ENCODE measurements around the gene MRPL16. TPM values are rescaled to one million over a fixed set of nuclear protein-coding genes. Genes with fewer than 3 reads are reported as not detected.
A peak's percentile ranks its signal among the peaks of the same experiment; 100 is the strongest.

Gene MRPL16
- total and polyA plus RNA-seq, 5 experiments from 2014 or later, result 44.4 to 93.0 (median 68.4) TPM

DNA sequence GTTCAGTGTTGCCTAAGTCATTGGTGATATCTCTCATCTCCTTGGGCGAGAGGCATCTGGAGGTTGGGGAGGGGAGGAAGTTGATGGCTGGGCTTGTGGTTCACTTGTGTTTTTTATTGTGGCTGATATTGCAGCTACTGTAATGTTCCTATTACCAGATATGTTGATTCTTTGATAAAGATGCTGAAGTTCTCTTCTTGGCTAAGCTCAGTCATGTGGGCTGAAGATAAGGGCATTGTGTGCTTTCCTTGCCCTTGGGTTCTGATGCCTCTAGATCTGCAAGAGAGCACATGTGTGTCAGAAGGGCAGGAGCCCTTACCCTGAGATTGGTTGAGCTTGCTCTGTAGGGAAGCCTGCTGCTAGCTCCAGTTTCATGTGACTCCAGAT is 43.4 kb downstream of the MRPL16 start:
- Mint-ChIP-seq H3K9me3 (no peaks in the 10 kb centered on the region), H3K27me3 (no peaks in the 10 kb centered on the region), H3K4me3 (peak overlapping the region in 7 of 10 donors; percentile 18 to 62 (median 43)), H3K36me3 (no peaks in the 10 kb centered on the region), H3K27ac (peak overlapping the region in 8 of 10 donors; percentile 2 to 80 (median 21)), H3K4me1 (peaks cover 12 to 22% (median 16%) of the 10 kb centered on the region in 4 donors)
- ATAC-seq (peak; percentile 39 to 76), DNase-seq (peak in 3 of 10 donors; percentile 17 to 34 (median 33))
- POLR2A ChIA-PET, result interaction anchor here (0.7 to 2.9 kb wide), 2 partner anchors 11 to 18 kb away, joined by 3 to 13 read pairs; partner anchors contain the start of gene STX3

DNA sequence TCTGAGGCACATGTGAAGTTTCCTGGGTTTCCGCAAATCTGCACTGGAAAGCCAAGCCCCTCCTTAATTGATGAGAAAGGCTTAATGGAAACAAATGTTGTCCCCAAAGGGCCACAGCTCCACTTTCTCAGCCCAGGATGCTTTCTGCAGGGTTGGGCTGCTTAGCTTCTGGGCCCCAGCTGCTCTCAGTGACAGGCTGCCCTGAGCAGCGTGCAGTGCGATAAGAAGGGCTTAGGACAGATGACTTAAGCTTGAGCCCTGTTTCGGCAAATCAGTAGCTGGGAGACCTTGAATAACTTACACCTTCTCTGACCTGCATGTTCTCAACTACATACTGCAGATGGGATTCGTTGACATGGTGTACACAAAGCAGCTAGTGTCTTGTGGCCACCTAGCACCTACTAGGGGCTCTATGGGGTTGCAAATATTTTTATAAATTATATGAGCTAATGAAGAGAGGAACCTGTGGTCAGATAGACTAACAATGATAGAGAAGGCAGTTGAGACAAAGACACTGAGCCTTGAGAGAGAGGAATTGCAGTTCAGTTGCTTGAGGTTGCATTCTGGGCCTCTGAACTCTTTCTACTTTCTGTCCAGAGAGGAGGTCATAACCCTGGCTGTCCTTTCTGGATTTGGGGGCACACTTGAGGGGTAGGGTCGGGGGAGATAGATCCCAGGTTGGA is 43.9 kb downstream of the MRPL16 start:
- no peaks in the 10 kb centered on the region for H3K9me3 Mint-ChIP-seq
- H3K27me3 Mint-ChIP-seq, result no peaks in the 10 kb centered on the region
- ATAC-seq (no peak), DNase-seq (no peak)
- no peaks in the 10 kb centered on the region for H3K36me3 Mint-ChIP-seq
- peak overlapping the region in 7 of 10 donors; percentile 2 to 80 (median 30) for H3K27ac Mint-ChIP-seq
- H3K4me1 Mint-ChIP-seq, result peaks cover 6 to 17% (median 11%) of the 10 kb centered on the region in 4 donors
- peak overlapping the region in 9 of 10 donors; percentile 15 to 62 (median 43) for H3K4me3 Mint-ChIP-seq
- POLR2A ChIA-PET, result interaction anchor here (0.7 to 2.9 kb wide), 2 partner anchors 11 to 19 kb away, joined by 3 to 13 read pairs; partner anchors contain the start of gene STX3

DNA sequence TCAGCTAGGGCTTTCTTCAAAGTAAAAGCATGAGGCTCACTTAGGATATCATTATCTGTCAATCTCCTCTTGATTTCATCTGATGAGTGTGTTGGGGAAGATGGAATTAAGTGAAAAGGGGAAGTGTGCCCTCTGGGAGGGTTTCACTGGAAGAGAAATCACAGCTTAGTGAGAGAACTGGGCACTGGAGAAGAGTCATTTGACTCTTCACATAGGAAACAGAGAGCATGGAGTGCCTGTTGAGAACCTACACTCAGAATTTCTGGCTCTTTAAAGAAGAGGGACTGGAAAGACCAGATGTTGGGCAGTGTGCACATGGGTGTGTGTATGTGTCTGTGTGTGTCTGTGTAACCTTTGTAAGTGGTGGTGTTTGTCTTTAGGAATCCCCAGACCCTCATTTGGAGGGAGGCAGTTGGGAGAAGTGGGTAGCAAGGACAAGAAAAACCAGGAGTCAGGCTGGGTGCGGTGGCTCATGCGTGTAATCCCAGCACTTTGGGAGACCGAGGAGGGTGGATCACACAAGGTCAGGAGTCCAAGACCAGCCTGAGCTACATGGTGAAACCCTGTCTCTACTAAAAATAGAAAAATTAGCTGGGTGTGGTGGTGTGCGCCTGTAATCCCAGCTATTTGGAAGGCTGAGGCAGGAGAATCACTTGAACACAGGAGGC is 45.4 kb downstream of the MRPL16 start:
- Mint-ChIP-seq H3K4me3 (peak overlapping the region in 1 of 10 donors; percentile 3), H3K27ac (peak overlapping the region in 1 of 10 donors; percentile 58), H3K27me3 (no peaks in the 10 kb centered on the region), H3K4me1 (peaks cover 2 to 6% (median 6%) of the 10 kb centered on the region in 4 donors), H3K36me3 (no peaks in the 10 kb centered on the region), H3K9me3 (no peaks in the 10 kb centered on the region)
- DNase-seq (no peak), ATAC-seq (no peak)
- POLR2A ChIA-PET, result no interaction called here

DNA sequence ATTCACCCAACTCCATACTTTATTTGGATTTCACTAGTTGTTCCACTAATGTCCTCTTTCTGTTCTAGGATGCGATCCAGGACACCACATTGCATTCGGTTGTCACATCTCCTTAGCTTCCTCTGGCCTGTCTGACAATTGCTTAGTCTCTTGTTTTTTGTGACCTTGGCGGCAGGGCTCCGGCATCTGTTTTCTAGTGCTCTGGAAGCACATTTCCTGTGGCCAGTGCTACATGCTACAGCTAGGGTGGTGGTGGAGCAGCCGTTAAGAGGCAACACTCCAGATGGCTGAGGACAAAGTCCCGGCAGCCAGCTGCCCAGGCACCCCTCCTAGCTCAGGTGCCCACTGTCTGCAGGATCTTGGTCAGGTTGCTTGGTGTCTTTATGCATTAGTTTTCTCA is 48.6 kb downstream of the MRPL16 start:
- ATAC-seq (no peak), DNase-seq (no peak)
- Mint-ChIP-seq H3K4me1 (peaks cover 6 to 11% (median 8%) of the 10 kb centered on the region in 4 donors), H3K27me3 (no peaks in the 10 kb centered on the region), H3K9me3 (no peaks in the 10 kb centered on the region), H3K4me3 (no peak overlapping the region), H3K36me3 (no peaks in the 10 kb centered on the region), H3K27ac (no peak overlapping the region)
- POLR2A ChIA-PET, result no interaction called here

DNA sequence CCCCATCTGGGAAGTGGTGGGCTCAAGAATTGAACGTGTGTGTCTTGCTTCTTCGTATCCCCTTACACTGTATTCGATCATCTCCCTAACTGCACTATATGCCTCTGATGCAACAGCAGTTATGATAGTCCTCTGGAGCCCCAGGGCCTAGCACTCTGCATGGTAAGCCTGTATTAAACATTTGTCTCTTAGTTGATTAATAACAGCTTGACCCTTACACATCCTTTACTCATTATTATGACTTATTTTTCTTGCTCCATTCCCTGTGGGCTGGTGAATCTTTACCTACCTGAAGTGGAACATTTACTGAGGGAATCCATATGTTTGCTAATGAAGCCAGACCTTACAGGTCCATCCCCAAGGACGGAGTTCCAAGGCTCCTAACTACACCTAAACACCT is 49.8 kb downstream of the MRPL16 start:
- DNase-seq (no peak), ATAC-seq (no peak)
- no peaks in the 10 kb centered on the region for H3K36me3 Mint-ChIP-seq
- no peak overlapping the region for H3K4me3 Mint-ChIP-seq
- no peaks in the 10 kb centered on the region for H3K9me3 Mint-ChIP-seq
- no peak overlapping the region for H3K27ac Mint-ChIP-seq
- H3K27me3 Mint-ChIP-seq, result no peaks in the 10 kb centered on the region
- peaks cover 11 to 20% (median 18%) of the 10 kb centered on the region in 4 donors for H3K4me1 Mint-ChIP-seq
- POLR2A ChIA-PET, result no interaction called here

DNA sequence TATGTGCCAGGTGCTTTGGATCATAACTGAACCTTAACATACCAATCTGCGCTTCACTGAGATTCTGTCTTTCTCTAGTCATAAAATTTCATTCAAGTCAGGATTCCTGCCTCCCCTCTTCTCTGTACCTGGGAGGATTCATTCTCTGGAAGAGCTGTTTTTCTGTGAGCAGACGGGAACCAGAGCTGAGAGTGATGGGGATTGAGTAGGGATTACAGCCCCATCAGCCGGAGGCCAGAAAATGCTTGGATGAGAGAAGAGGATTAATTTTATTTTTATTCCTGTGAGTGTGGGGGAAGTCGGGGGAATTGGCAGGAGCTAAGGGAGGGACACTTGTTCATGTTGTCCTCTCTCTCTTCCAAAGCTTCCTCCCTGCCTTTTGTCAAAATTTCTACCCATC is 50.7 kb downstream of the MRPL16 start:
- POLR2A ChIA-PET, result interaction anchor here (1.4 kb wide), 1 partner anchor 11 kb away, joined by 4 read pairs; no protein-coding TSS in a partner anchor
- ATAC-seq, result no peak
- peaks cover 7 to 18% (median 15%) of the 10 kb centered on the region in 4 donors for H3K4me1 Mint-ChIP-seq
- DNase-seq, result no peak
- no peak overlapping the region for H3K27ac Mint-ChIP-seq
- H3K36me3 Mint-ChIP-seq, result no peaks in the 10 kb centered on the region
- H3K4me3 Mint-ChIP-seq, result no peak overlapping the region
- no peaks in the 10 kb centered on the region for H3K27me3 Mint-ChIP-seq
- H3K9me3 Mint-ChIP-seq, result no peaks in the 10 kb centered on the region

DNA sequence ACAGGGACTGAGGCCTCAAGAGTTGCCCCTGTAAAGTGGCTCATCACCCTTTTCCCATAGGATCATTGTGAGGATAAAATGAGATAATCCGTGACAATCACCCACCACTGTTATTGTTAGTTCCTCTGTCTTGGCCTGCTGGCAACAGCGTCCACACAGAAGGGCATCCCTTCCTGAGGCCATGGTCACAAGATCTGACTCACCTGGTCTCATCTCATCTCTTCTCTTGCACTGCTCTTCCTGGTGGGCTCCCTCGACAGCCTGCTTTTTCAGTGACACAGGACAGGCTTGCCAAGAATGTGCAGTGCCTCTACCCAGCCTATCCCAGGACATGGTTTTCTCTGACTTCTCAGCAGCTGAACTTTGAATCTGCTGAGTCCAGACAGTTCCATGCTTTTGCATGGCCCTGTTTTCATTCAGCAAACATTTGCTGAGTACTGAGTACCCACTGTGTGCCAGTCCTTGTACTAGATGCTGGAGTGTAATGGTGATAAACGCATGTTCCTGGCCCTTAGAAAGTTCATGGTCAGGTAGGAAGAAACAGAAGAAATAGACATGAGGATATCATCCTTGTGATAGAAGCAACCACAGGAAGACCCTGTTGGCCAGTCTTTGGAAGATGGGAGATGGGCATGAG is 52.1 kb downstream of the MRPL16 start:
- Mint-ChIP-seq H3K27ac (no peak overlapping the region), H3K4me3 (no peak overlapping the region), H3K27me3 (no peaks in the 10 kb centered on the region), H3K36me3 (no peaks in the 10 kb centered on the region), H3K4me1 (peaks cover 14 to 28% (median 24%) of the 10 kb centered on the region in 4 donors), H3K9me3 (no peaks in the 10 kb centered on the region)
- DNase-seq, result no peak
- POLR2A ChIA-PET, result no interaction called here
- ATAC-seq, result no peak

DNA sequence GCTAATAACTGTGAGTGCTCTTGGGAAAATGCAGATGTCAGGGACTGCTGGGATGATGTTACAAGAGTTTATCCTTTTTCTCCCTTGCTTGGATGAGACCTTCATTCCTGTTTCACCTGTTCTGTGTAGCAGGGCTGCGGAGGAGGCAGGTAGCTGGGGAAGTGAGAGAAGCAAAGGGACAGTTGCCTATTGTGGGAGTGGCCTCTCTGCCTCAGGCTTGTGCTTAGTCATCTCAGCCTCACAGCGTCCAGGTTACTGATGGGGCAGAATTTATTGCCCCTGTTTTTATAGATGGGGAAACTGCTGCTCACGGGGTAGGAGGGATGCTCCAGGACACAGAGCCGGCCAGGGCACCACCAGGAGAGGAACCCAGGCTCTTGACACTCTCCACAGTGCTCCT is 53.7 kb downstream of the MRPL16 start:
- H3K36me3 Mint-ChIP-seq, result no peaks in the 10 kb centered on the region
- H3K4me1 Mint-ChIP-seq, result peaks cover 13 to 28% (median 24%) of the 10 kb centered on the region in 4 donors
- ATAC-seq, result no peak
- no peaks in the 10 kb centered on the region for H3K27me3 Mint-ChIP-seq
- H3K9me3 Mint-ChIP-seq, result no peaks in the 10 kb centered on the region
- peak overlapping the region in 7 of 10 donors; percentile 38 to 93 (median 86) for H3K4me3 Mint-ChIP-seq
- POLR2A ChIA-PET, result interaction anchor here (3.0 kb wide), 1 partner anchor 10 kb away, joined by 13 read pairs; no protein-coding TSS in a partner anchor
- no peak for DNase-seq
- H3K27ac Mint-ChIP-seq, result peak overlapping the region in 4 of 10 donors; percentile 1 to 62 (median 52)

DNA sequence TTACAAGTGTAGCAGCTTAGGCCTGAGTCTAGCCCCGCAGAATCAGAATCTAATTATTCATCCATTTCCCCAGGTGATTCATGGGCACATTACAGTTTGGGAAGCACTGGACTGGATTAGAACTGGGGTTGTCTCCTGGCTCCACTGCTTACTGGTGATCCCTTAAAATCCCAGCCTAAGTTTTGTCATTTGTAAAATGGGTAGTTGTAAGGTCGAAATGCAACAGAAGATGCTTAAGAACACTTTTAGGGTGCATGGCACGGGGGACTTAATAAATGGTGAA is 54.1 kb downstream of the MRPL16 start:
- Mint-ChIP-seq H3K27ac (peak overlapping the region in 5 of 10 donors; percentile 13 to 79 (median 46)), H3K4me3 (peak overlapping the region; percentile 18 to 93 (median 86)), H3K36me3 (no peaks in the 10 kb centered on the region), H3K27me3 (no peaks in the 10 kb centered on the region), H3K9me3 (no peaks in the 10 kb centered on the region), H3K4me1 (peaks cover 13 to 28% (median 24%) of the 10 kb centered on the region in 4 donors)
- POLR2A ChIA-PET, result interaction anchor here (2.4 to 3.0 kb wide), 2 partner anchors 11 to 88 kb away, joined by 7 to 13 read pairs; partner anchors contain the start of gene PATL1
- no peak for ATAC-seq
- DNase-seq, result no peak

Other genes starting within 250 kb of the MRPL16 start
- 10 to 100 TPM; 46.7 to 50.5 TPM for gene OSBP, start 195.0 kb downstream of the MRPL16 start, total RNA-seq
- 10 to 100 TPM; 19.5 to 34.8 (median 19.6) TPM for gene OSBP, start 195.0 kb downstream of the MRPL16 start, polyA plus RNA-seq
- gene PATL1, start 141.7 kb downstream of the MRPL16 start, total RNA-seq, result 10 to 100 TPM; 40.5 to 40.7 TPM
- 1 to 10 TPM; 3.2 to 8.2 (median 3.8) TPM for gene PATL1, start 141.7 kb downstream of the MRPL16 start, polyA plus RNA-seq
- gene OR10V1, start 96.9 kb downstream of the MRPL16 start, total RNA-seq, result not detected
- not detected for gene OR10V1, start 96.9 kb downstream of the MRPL16 start, polyA plus RNA-seq
- gene STX3, start 55.4 kb downstream of the MRPL16 start, total RNA-seq, result 10 to 100 TPM; 10.3 to 11.2 TPM
- 1 to 10 TPM; 2.8 to 3.6 (median 3.0) TPM for gene STX3, start 55.4 kb downstream of the MRPL16 start, polyA plus RNA-seq
- not detected for gene CBLIF, start 34.7 kb upstream of the MRPL16 start, total RNA-seq
- gene CBLIF, start 34.7 kb upstream of the MRPL16 start, polyA plus RNA-seq, result not detected
- not detected for gene TCN1, start 55.7 kb upstream of the MRPL16 start, total RNA-seq
- not detected for gene TCN1, start 55.7 kb upstream of the MRPL16 start, polyA plus RNA-seq
- gene OOSP3, start 68.0 kb upstream of the MRPL16 start, total RNA-seq, result not detected
- under 1 TPM in 1 of 3 donors, not detected in 2; 0.43 TPM for gene OOSP3, start 68.0 kb upstream of the MRPL16 start, polyA plus RNA-seq
- not detected for gene OOSP1, start 127.7 kb upstream of the MRPL16 start, total RNA-seq
- not detected for gene OOSP1, start 127.7 kb upstream of the MRPL16 start, polyA plus RNA-seq
- gene OOSP4A, start 153.3 kb upstream of the MRPL16 start, total RNA-seq, result not detected
- not detected for gene OOSP4A, start 153.3 kb upstream of the MRPL16 start, polyA plus RNA-seq
- gene OOSP4B, start 206.4 kb upstream of the MRPL16 start, total RNA-seq, result not detected
- not detected for gene OOSP4B, start 206.4 kb upstream of the MRPL16 start, polyA plus RNA-seq
- gene OOSP2, start 229.6 kb upstream of the MRPL16 start, total RNA-seq, result not detected
- not detected for gene OOSP2, start 229.6 kb upstream of the MRPL16 start, polyA plus RNA-seq
- not detected for gene MS4A3, start 245.9 kb upstream of the MRPL16 start, total RNA-seq
- gene MS4A3, start 245.9 kb upstream of the MRPL16 start, polyA plus RNA-seq, result not detected